ENCODE data around the gene TRPV4.

The TRPV4 gene

GRCh38 chr12:109832541-109833306, 474 bp downstream of the TRPV4 start:
- no peak for TF ChIP-seq CTCF (conservative IDR thresholded peaks at IDR 0.05; ENCODE audit: low read depth, low read length)
- no peak for DNase-seq (ENCODE audit: low read depth)
- H3K4me3 ChIP-seq (ENCODE audit: low read length): peak overlapping the region; percentile 39

GRCh38 chr12:109831929-109832328, 1.3 kb downstream of the TRPV4 start:
- DNase-seq (ENCODE audit: low read depth): no peak
- no peak for TF ChIP-seq CTCF (conservative IDR thresholded peaks at IDR 0.05; ENCODE audit: low read depth, low read length)
- H3K4me3 ChIP-seq (ENCODE audit: low read length): no peak overlapping the region

- no peak for DNase-seq (ENCODE audit: low read depth)
- TF ChIP-seq CTCF (conservative IDR thresholded peaks at IDR 0.05; ENCODE audit: low read depth, low read length): no peak
- H3K4me3 ChIP-seq (ENCODE audit: low read length): no peak overlapping the region
Observed at GRCh38 chr12:109831365-109831764, 1.8 kb downstream of the TRPV4 start.

- no peak for TF ChIP-seq CTCF (conservative IDR thresholded peaks at IDR 0.05; ENCODE audit: low read depth, low read length)
Observed at GRCh38 chr12:109830718-109831117, 2.5 kb downstream of the TRPV4 start.

GRCh38 chr12:109830267-109830666, 2.9 kb downstream of the TRPV4 start:
- no peak for TF ChIP-seq CTCF (conservative IDR thresholded peaks at IDR 0.05; ENCODE audit: low read depth, low read length)
- no peak for DNase-seq (ENCODE audit: low read depth)
- H3K4me3 ChIP-seq (ENCODE audit: low read length): no peak overlapping the region

More at GRCh38 chr12:109830718-109831117, 2.5 kb downstream of the TRPV4 start:
- no peak for DNase-seq (ENCODE audit: low read depth)
- H3K4me3 ChIP-seq (ENCODE audit: low read length): no peak overlapping the region

GRCh38 chr12:109829667-109830066, 3.5 kb downstream of the TRPV4 start:
- DNase-seq (ENCODE audit: low read depth): no peak
- H3K4me3 ChIP-seq (ENCODE audit: low read length): no peak overlapping the region
- no peak for TF ChIP-seq CTCF (conservative IDR thresholded peaks at IDR 0.05; ENCODE audit: low read depth, low read length)

All from retinal pigment epithelial cell (primary cell).